KMS-11 (cell line): ENCODE data around the gene ACO1.

Experiments used
- H2AFZ ChIP-seq: fragments of 200-600 bp; sonication (generic); 2 replicates; pipeline ENCODE4 v1.6.1; 2016; ENCODE audit warnings: antibody characterized with exemption, mixed run types, low read depth
- H3K27ac ChIP-seq: fragments of 200-600 bp; sonication (generic); 2 replicates; pipeline ENCODE4 v1.6.1; 2016; ENCODE audit warnings: mild to moderate bottlenecking, mixed run types
- H3K27me3 ChIP-seq: fragments of 200-600 bp; sonication (generic); 2 replicates; pipeline ENCODE4 v1.6.1; 2017; ENCODE audit warnings: mild to moderate bottlenecking, low read depth, mixed run types, moderate library complexity; ENCODE audit not compliant: insufficient read depth
- H3K36me3 ChIP-seq: fragments of 200-600 bp; sonication (generic); 2 replicates; pipeline ENCODE4 v1.6.1; 2017; ENCODE audit warnings: mild to moderate bottlenecking, mixed run types; ENCODE audit not compliant: insufficient read depth
- H3K4me1 ChIP-seq: fragments of 200-600 bp; sonication (generic); 2 replicates; pipeline ENCODE4 v1.6.1; 2016; ENCODE audit warnings: mild to moderate bottlenecking, low read depth, mixed run types; ENCODE audit not compliant: poor library complexity, severe bottlenecking
- H3K4me2 ChIP-seq: fragments of 200-600 bp; sonication (generic); 2 replicates; pipeline ENCODE4 v1.7.0; 2016; ENCODE audit warnings: mild to moderate bottlenecking, mixed run types
- H3K4me3 ChIP-seq: fragments of 200-600 bp; sonication (generic); IDR thresholded peaks from 2 replicates; pipeline ENCODE4 v1.6.1; 2017; ENCODE audit warnings: low read depth, low read length, mixed read lengths; ENCODE audit not compliant: insufficient read depth
- H3K79me2 ChIP-seq: fragments of 200-600 bp; sonication (generic); 2 replicates; pipeline ENCODE4 v1.6.1; 2016; ENCODE audit warnings: low read depth, mixed run types; ENCODE audit not compliant: insufficient read depth
- H3K9ac ChIP-seq: fragments of 200-600 bp; sonication (generic); 2 replicates; pipeline ENCODE4 v1.6.1; 2016; ENCODE audit warnings: mild to moderate bottlenecking, mixed run types
- H4K20me1 ChIP-seq: fragments of 200-600 bp; sonication (generic); 2 replicates; pipeline ENCODE4 v1.6.1; 2016; ENCODE audit warnings: mild to moderate bottlenecking, mixed run types; ENCODE audit not compliant: insufficient read depth
- CTCF ChIP-seq: fragments of 200-600 bp; sonication (generic); conservative IDR thresholded peaks from 2 replicates; pipeline ENCODE4 v1.6.1; 2017; ENCODE audit warnings: low read depth, mild to moderate bottlenecking, antibody characterized with exemption, low read length, moderate library complexity, mixed read lengths

Gene ACO1

DNA sequence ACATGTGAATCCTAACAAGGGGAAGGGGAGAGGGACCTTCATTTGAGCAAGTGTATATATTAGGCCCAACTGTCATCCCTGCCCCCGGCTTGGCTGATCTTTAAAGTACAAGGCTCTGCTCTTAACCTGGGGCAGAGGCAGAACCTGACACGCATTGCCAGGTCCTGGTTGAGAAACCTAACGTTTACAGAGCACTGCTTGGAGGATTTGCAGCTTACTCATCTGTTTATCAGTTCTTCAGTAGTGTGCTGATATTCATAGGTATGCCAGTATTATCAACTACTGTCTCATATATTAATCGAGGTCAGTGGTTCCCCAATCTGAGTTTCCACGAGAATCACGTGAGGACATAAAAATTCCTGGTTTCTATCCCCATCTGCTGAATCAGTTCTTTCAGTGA is 50.4 kb downstream of the ACO1 start:
- no peak for TF ChIP-seq CTCF
- H2AFZ ChIP-seq = no peak overlapping the region
- no peak overlapping the region for H3K4me2 ChIP-seq
- no peaks in the 10 kb centered on the region for H3K79me2 ChIP-seq
- H4K20me1 ChIP-seq = no peaks in the 10 kb centered on the region
- H3K27ac ChIP-seq = no peak overlapping the region
- no peak overlapping the region for H3K9ac ChIP-seq
- H3K27me3 ChIP-seq = no peaks in the 10 kb centered on the region
- no peak overlapping the region for H3K4me3 ChIP-seq
- no peaks in the 10 kb centered on the region for H3K36me3 ChIP-seq
- H3K4me1 ChIP-seq = no peaks in the 10 kb centered on the region

- no peak overlapping the region for H3K4me3 ChIP-seq
- TF ChIP-seq CTCF = no peak
- H4K20me1 ChIP-seq = no peaks in the 10 kb centered on the region
- H3K4me1 ChIP-seq = no peaks in the 10 kb centered on the region
- no peak overlapping the region for H3K9ac ChIP-seq
- H3K27ac ChIP-seq = no peak overlapping the region
- no peaks in the 10 kb centered on the region for H3K36me3 ChIP-seq
- no peak overlapping the region for H2AFZ ChIP-seq
- H3K27me3 ChIP-seq = no peaks in the 10 kb centered on the region
- H3K4me2 ChIP-seq = no peak overlapping the region
- no peaks in the 10 kb centered on the region for H3K79me2 ChIP-seq
These were observed 57.2 kb downstream of the ACO1 start for GRCh38 chr9:32441678-32442077.

DNA sequence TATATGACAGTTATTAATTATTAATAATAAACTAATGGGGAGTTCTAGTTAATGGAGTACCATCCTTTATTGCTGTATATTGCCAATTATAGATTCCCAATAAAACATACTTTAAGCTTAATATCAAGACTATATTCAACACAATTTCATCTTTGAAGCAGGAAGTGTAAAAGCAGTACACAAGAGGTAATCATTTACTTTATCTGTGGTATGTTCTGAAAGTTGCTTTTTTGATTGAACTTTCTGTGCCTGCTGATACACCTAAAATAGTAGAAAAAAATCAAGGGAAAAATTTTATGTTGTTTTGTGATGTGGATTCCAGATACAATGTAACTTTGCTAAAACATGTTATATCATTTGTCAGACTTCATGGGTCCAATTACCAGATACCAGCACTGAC is 58.0 kb downstream of the ACO1 start:
- TF ChIP-seq CTCF = no peak
- H4K20me1 ChIP-seq = no peaks in the 10 kb centered on the region
- H3K4me2 ChIP-seq = no peak overlapping the region
- H3K9ac ChIP-seq = no peak overlapping the region
- H3K36me3 ChIP-seq = no peaks in the 10 kb centered on the region
- H3K4me1 ChIP-seq = no peaks in the 10 kb centered on the region
- H2AFZ ChIP-seq = no peak overlapping the region
- H3K27ac ChIP-seq = no peak overlapping the region
- H3K4me3 ChIP-seq = no peak overlapping the region
- no peaks in the 10 kb centered on the region for H3K27me3 ChIP-seq
- no peaks in the 10 kb centered on the region for H3K79me2 ChIP-seq

- Histone ChIP-seq H3K4me2 (no peak overlapping the region), H3K9ac (no peak overlapping the region), H3K36me3 (no peaks in the 10 kb centered on the region), H3K4me1 (no peaks in the 10 kb centered on the region), H3K27ac (no peak overlapping the region), H3K79me2 (no peaks in the 10 kb centered on the region), H3K27me3 (no peaks in the 10 kb centered on the region), H3K4me3 (no peak overlapping the region), H4K20me1 (no peaks in the 10 kb centered on the region), H2AFZ (no peak overlapping the region)
- no peak for TF ChIP-seq CTCF
These were observed 65.5 kb downstream of the ACO1 start for GRCh38 chr9:32449969-32450368.

DNA sequence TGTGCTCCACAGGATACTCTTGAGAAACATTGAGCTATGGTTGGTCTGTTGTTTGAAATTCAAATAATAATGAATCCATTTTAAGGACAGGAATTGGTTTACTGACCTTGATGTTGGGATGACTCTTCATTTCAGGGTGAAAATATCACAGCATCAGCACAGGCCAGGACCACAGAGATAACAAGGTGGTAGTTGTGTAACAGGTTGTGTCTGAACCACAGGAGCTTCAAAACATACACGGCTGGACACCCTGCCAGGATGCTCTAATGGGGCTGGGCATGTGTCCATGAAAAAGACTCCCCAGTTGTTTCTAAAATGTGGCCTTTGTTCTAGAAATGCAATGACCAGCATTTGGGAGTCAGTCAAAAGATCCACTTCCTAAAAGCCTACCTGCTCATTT is 69.8 kb downstream of the ACO1 start:
- TF ChIP-seq CTCF = no peak
- Histone ChIP-seq H3K27me3 (no peaks in the 10 kb centered on the region), H3K4me2 (no peak overlapping the region)

More for the DNA sequence above, 69.8 kb downstream of the ACO1 start:
- H3K4me1 ChIP-seq = no peaks in the 10 kb centered on the region
- H3K79me2 ChIP-seq = no peaks in the 10 kb centered on the region
- H3K27ac ChIP-seq = no peak overlapping the region
- H3K9ac ChIP-seq = no peak overlapping the region
- no peaks in the 10 kb centered on the region for H3K36me3 ChIP-seq
- no peak overlapping the region for H3K4me3 ChIP-seq
- no peak overlapping the region for H2AFZ ChIP-seq
- no peaks in the 10 kb centered on the region for H4K20me1 ChIP-seq
